Vagina (tissue), 2 donors: ENCODE data around the gene PARP12. TPM values are rescaled to one million over a fixed set of nuclear protein-coding genes. Genes with fewer than 3 reads are reported as not detected.

ENCODE experiments used
- DNase-seq, 2 donors: peaks; one replicate each; pipeline ENCODE4 v3.0.0-alpha.2; 2017; ENCODE audit errors: extremely low spot score in 2 of 2
- H3K27ac ChIP-seq: fragments of 200-600 bp; sonication (generic); one replicate; pipeline ENCODE4 v1.5.1; 2019
- H3K27me3 ChIP-seq: fragments of 200-600 bp; sonication (generic); one replicate; pipeline ENCODE4 v1.5.1; 2019
- H3K36me3 ChIP-seq, 2 donors: fragments of 200-600 bp; sonication (generic); one replicate each; pipeline ENCODE4 v1.5.1; 2017 to 2019
- H3K4me1 ChIP-seq: fragments of 200-600 bp; sonication (generic); one replicate; pipeline ENCODE4 v1.5.1; 2019
- H3K4me3 ChIP-seq, 2 donors: fragments of 200-600 bp; sonication (generic); 1 replicate in 1 of 2; 2 replicates in 1 of 2; pipeline ENCODE4 v1.5.1; 2016 to 2019
- H3K9me3 ChIP-seq: fragments of 200-600 bp; sonication (generic); one replicate; pipeline ENCODE4 v1.5.1; 2019
- CTCF ChIP-seq, 3 experiments: fragments of 450-650 bp in 2 of 3; fragments of 200-600 bp in 1 of 3; sonication (generic) in 1 of 3; IDR thresholded peaks; one replicate each; pipeline ENCODE4 v1.5.1; 2017 to 2019; ENCODE audit warnings: antibody characterized with exemption in 3 of 3, mild to moderate bottlenecking in 2 of 3, moderate library complexity in 2 of 3
- POLR2A ChIP-seq, 2 donors: fragments of 450-650 bp; IDR thresholded peaks; one replicate each; pipeline ENCODE4 v1.6.1; 2017; ENCODE audit warnings: antibody characterized with exemption in 2 of 2, mild to moderate bottlenecking in 2 of 2, moderate library complexity in 2 of 2
- POLR2AphosphoS5 ChIP-seq, 2 donors: sonication (generic); formaldehyde crosslinking; IDR thresholded peaks; one replicate each; pipeline ENCODE4 v1.9.0; 2017; ENCODE audit warnings: antibody characterized with exemption in 2 of 2, mild to moderate bottlenecking in 2 of 2, low read depth in 1 of 2; ENCODE audit not compliant: insufficient read depth in 1 of 2
- intact Hi-C: fragments of 100-400 bp; cut with DNase I; formaldehyde crosslinking; loops from one replicate; pipeline ENCODE4 v1.15.1; 2023
- total RNA-seq: library from RNA; depleted of rRNA; stranded (reverse); fragments of >200 nt; gene quantifications from one replicate; pipeline ENCODE4 v1.2.3, GENCODE V29; 2016

The PARP12 gene
- total RNA-seq, 1 donor from 2014 or later, result 42.2 TPM

GRCh38 chr7:140033036-140033435, 29.7 kb downstream of the PARP12 start:
- no peak for DNase-seq
- Histone ChIP-seq H3K27ac (no peak overlapping the region), H3K9me3 (no peaks in the 10 kb centered on the region), H3K27me3 (no peaks in the 10 kb centered on the region), H3K4me3 (no peak overlapping the region), H3K36me3 (peaks cover 0 to 23% of the 10 kb centered on the region in 2 donors), H3K4me1 (no peaks in the 10 kb centered on the region)
- intact Hi-C loops, result no loop called here
- no peak for TF ChIP-seq CTCF (IDR thresholded peaks at IDR 0.05)
- no peak for TF ChIP-seq POLR2A (IDR thresholded peaks at IDR 0.05)
- TF ChIP-seq POLR2AphosphoS5 (IDR thresholded peaks at IDR 0.05; ENCODE audit: insufficient read depth in 1 of 2, low read depth in 1 of 2), result no peak

- Histone ChIP-seq H3K4me1 (no peaks in the 10 kb centered on the region), H3K36me3 (peaks cover 0 to 25% of the 10 kb centered on the region in 2 donors), H3K27me3 (no peaks in the 10 kb centered on the region), H3K27ac (no peak overlapping the region), H3K9me3 (no peaks in the 10 kb centered on the region), H3K4me3 (no peak overlapping the region)
- TF ChIP-seq CTCF (IDR thresholded peaks at IDR 0.05), result no peak
- no peak for TF ChIP-seq POLR2AphosphoS5 (IDR thresholded peaks at IDR 0.05; ENCODE audit: insufficient read depth in 1 of 2, low read depth in 1 of 2)
- TF ChIP-seq POLR2A (IDR thresholded peaks at IDR 0.05), result no peak
- DNase-seq, result no peak
- intact Hi-C loops, result no loop called here
These were observed 31.4 kb downstream of the PARP12 start for GRCh38 chr7:140031364-140031763.

- intact Hi-C loops, result no loop called here
- H3K27me3 ChIP-seq, result no peaks in the 10 kb centered on the region
- H3K4me1 ChIP-seq, result no peaks in the 10 kb centered on the region
- peaks cover 0 to 27% of the 10 kb centered on the region in 2 donors for H3K36me3 ChIP-seq
- no peak for DNase-seq
- TF ChIP-seq CTCF (IDR thresholded peaks at IDR 0.05) (no peak), POLR2A (IDR thresholded peaks at IDR 0.05) (no peak), POLR2AphosphoS5 (IDR thresholded peaks at IDR 0.05; ENCODE audit: insufficient read depth in 1 of 2, low read depth in 1 of 2) (no peak)
- no peak overlapping the region for H3K4me3 ChIP-seq
- H3K27ac ChIP-seq, result no peak overlapping the region
- H3K9me3 ChIP-seq, result no peaks in the 10 kb centered on the region
These were observed 33.7 kb downstream of the PARP12 start for GRCh38 chr7:140029072-140029471.

- intact Hi-C loops, result no loop called here
- no peaks in the 10 kb centered on the region for H3K27me3 ChIP-seq
- TF ChIP-seq CTCF (IDR thresholded peaks at IDR 0.05), result no peak
- no peak for TF ChIP-seq POLR2A (IDR thresholded peaks at IDR 0.05)
- no peak for TF ChIP-seq POLR2AphosphoS5 (IDR thresholded peaks at IDR 0.05; ENCODE audit: insufficient read depth in 1 of 2, low read depth in 1 of 2)
- peaks cover 0 to 34% of the 10 kb centered on the region in 2 donors for H3K36me3 ChIP-seq
- no peak overlapping the region for H3K27ac ChIP-seq
- no peaks in the 10 kb centered on the region for H3K9me3 ChIP-seq
- H3K4me3 ChIP-seq, result no peak overlapping the region
- no peaks in the 10 kb centered on the region for H3K4me1 ChIP-seq
- no peak for DNase-seq
These were observed 34.4 kb downstream of the PARP12 start for GRCh38 chr7:140028311-140028710.

- no peaks in the 10 kb centered on the region for H3K9me3 ChIP-seq
- no peak overlapping the region for H3K27ac ChIP-seq
- DNase-seq, result no peak
- peaks cover 0 to 37% of the 10 kb centered on the region in 2 donors for H3K36me3 ChIP-seq
- no peak overlapping the region for H3K4me3 ChIP-seq
- TF ChIP-seq POLR2A (IDR thresholded peaks at IDR 0.05) (no peak), CTCF (IDR thresholded peaks at IDR 0.05) (no peak), POLR2AphosphoS5 (IDR thresholded peaks at IDR 0.05; ENCODE audit: insufficient read depth in 1 of 2, low read depth in 1 of 2) (no peak)
- H3K27me3 ChIP-seq, result no peaks in the 10 kb centered on the region
- no peaks in the 10 kb centered on the region for H3K4me1 ChIP-seq
- intact Hi-C loops, result no loop called here
These were observed 34.9 kb downstream of the PARP12 start for GRCh38 chr7:140027858-140028257.
